Measurements from ENCODE around the gene AJM1. TPM values are rescaled to one million over a fixed set of nuclear protein-coding genes. Genes with fewer than 3 reads are reported as not detected.

The AJM1 gene
- total and polyA plus RNA-seq, 2 donors (not counting 1 experiment from before 2014, with no cell fraction given) = 0.19 to 1.7 TPM

GRCh38 chr9:136849960-136850865 lies 7.9 kb downstream of the AJM1 start:
- no peak for DNase-seq (ENCODE audit: low read depth in 2 of 2)
- Histone ChIP-seq H3K4me2 (ENCODE audit: extremely low read depth, insufficient read depth, low read length) (peak overlapping the region; percentile 93), H3K4me3 (replicated peaks in 1 of 4; ENCODE audit: control extremely low read depth in 1 of 4, insufficient read depth in 1 of 4, low read depth in 3 of 4, low read length in 4 of 4) (peak overlapping the region; percentile 58 to 87 (median 77)), H4K20me1 (ENCODE audit: control insufficient read depth, extremely low read depth, insufficient read depth, low read length) (no peaks in the 10 kb centered on the region), H3K9ac (ENCODE audit: insufficient read depth, low read length) (peak overlapping the region; percentile 70), H2AFZ (ENCODE audit: low read length) (no peak overlapping the region), H3K36me3 (ENCODE audit: control insufficient read depth, insufficient read depth, low read length) (peaks cover 15% of the 10 kb centered on the region), H3K79me2 (ENCODE audit: control insufficient read depth, insufficient read depth, low read length) (no peaks in the 10 kb centered on the region), H3K4me1 (ENCODE audit: control insufficient read depth, extremely low read depth, insufficient read depth, low read length) (peaks cover 3% of the 10 kb centered on the region), H3K27me3 (ENCODE audit: control insufficient read depth, insufficient read depth, low read length) (peaks cover 16% of the 10 kb centered on the region), H3K27ac (ENCODE audit: insufficient read depth, low read length) (peak overlapping the region; percentile 43), H3K9me3 (ENCODE audit: control insufficient read depth, insufficient read depth, low read depth, low read length) (no peaks in the 10 kb centered on the region)
- no peak for TF ChIP-seq EZH2 (IDR thresholded peaks at IDR 0.05; ENCODE audit: low read length, missing control alignments)
- TF ChIP-seq CTCF (conservative IDR thresholded peaks at IDR 0.05 in 1 of 2, IDR thresholded peaks at IDR 0.05 in 1 of 2; ENCODE audit: low read depth in 1 of 2, low read length in 2 of 2) = no peak

GRCh38 chr9:136850866-136851775 lies 8.8 kb downstream of the AJM1 start:
- no peak for DNase-seq (ENCODE audit: low read depth in 2 of 2)
- Histone ChIP-seq H4K20me1 (ENCODE audit: control insufficient read depth, extremely low read depth, insufficient read depth, low read length) (no peaks in the 10 kb centered on the region), H3K9me3 (ENCODE audit: control insufficient read depth, insufficient read depth, low read depth, low read length) (no peaks in the 10 kb centered on the region), H3K27ac (ENCODE audit: insufficient read depth, low read length) (no peak overlapping the region), H3K36me3 (ENCODE audit: control insufficient read depth, insufficient read depth, low read length) (peaks cover 15% of the 10 kb centered on the region), H3K4me1 (ENCODE audit: control insufficient read depth, extremely low read depth, insufficient read depth, low read length) (peaks cover 3% of the 10 kb centered on the region), H3K27me3 (ENCODE audit: control insufficient read depth, insufficient read depth, low read length) (peaks cover 7% of the 10 kb centered on the region), H2AFZ (ENCODE audit: low read length) (no peak overlapping the region), H3K9ac (ENCODE audit: insufficient read depth, low read length) (no peak overlapping the region), H3K4me3 (replicated peaks in 1 of 4; ENCODE audit: control extremely low read depth in 1 of 4, insufficient read depth in 1 of 4, low read depth in 3 of 4, low read length in 4 of 4) (peak overlapping the region in 1 of 4 experiments; percentile 87), H3K4me2 (ENCODE audit: extremely low read depth, insufficient read depth, low read length) (no peak overlapping the region), H3K79me2 (ENCODE audit: control insufficient read depth, insufficient read depth, low read length) (no peaks in the 10 kb centered on the region)
- TF ChIP-seq EZH2 (IDR thresholded peaks at IDR 0.05; ENCODE audit: low read length, missing control alignments) (no peak), CTCF (conservative IDR thresholded peaks at IDR 0.05 in 1 of 2, IDR thresholded peaks at IDR 0.05 in 1 of 2; ENCODE audit: low read depth in 1 of 2, low read length in 2 of 2) (no peak)
